ENCODE measurements around the gene CLCA4. TPM values are rescaled to one million over a fixed set of nuclear protein-coding genes. Genes with fewer than 3 reads are reported as not detected.
"Not testable (repeated sequence)": the region's sequence is repeated elsewhere in the genome, so short reads cannot be mapped to it uniquely, and the experiment has no call there.

Gene CLCA4
- total RNA-seq (not detected), polyA plus RNA-seq (not detected)

GRCh38 chr1:86546787-86547221, at the start of gene CLCA4:
TSS of gene CLCA4 (plus strand) at chr1:86547078. CDS start at chr1:86547120, 42 bp downstream.
- H3K4me1 ChIP-seq (ENCODE audit: insufficient read depth, low read length) = no peaks in the 10 kb centered on the region
- Mint-ChIP-seq H3K36me3 (no peaks in the 10 kb centered on the region), H3K4me3 (no peak within 1 kb of the TSS), H3K4me1 (no peaks in the 10 kb centered on the region), H3K27ac (no peak within 1 kb of the TSS), H3K9me3 (no peaks in the 10 kb centered on the region), H3K27me3 (peaks cover 7 to 21% of the 10 kb centered on the region in 2 donors)
- DNase-seq = no peak
- peaks cover 8% of the 10 kb centered on the region for H3K27me3 ChIP-seq (ENCODE audit: insufficient read depth, low read length, poor library complexity, severe bottlenecking)
- H3K4me3 ChIP-seq (ENCODE audit: low read length) = no peak within 1 kb of the TSS
- no peak within 1 kb of the TSS for H3K27ac ChIP-seq (ENCODE audit: low read depth, low read length)
- CTCF ChIA-PET = no interaction called here
- H3K36me3 ChIP-seq (ENCODE audit: insufficient read depth, low read length) = no peaks in the 10 kb centered on the region
- POLR2A ChIA-PET = no interaction called here
- no peaks in the 10 kb centered on the region for H3K9me3 ChIP-seq (ENCODE audit: low read length)

- no peaks in the 10 kb centered on the region for H3K36me3 ChIP-seq (ENCODE audit: insufficient read depth, low read length)
- Mint-ChIP-seq H3K36me3 (no peaks in the 10 kb centered on the region), H3K4me3 (peak overlapping the region in 1 of 7 donors; percentile 32), H3K27ac (no peak overlapping the region), H3K9me3 (no peaks in the 10 kb centered on the region), H3K4me1 (peaks cover 10 to 14% (median 10%) of the 10 kb centered on the region in 3 donors), H3K27me3 (peaks cover 8 to 24% of the 10 kb centered on the region in 2 donors)
- no peaks in the 10 kb centered on the region for H3K9me3 ChIP-seq (ENCODE audit: low read length)
- DNase-seq = no peak
- POLR2A ChIA-PET = no interaction called here
- CTCF ChIA-PET = no interaction called here
- no peaks in the 10 kb centered on the region for H3K4me1 ChIP-seq (ENCODE audit: insufficient read depth, low read length)
- no peak overlapping the region for H3K27ac ChIP-seq (ENCODE audit: low read depth, low read length)
- no peaks in the 10 kb centered on the region for H3K27me3 ChIP-seq (ENCODE audit: insufficient read depth, low read length, poor library complexity, severe bottlenecking)
- no peak overlapping the region for H3K4me3 ChIP-seq (ENCODE audit: low read length)
Measured at GRCh38 chr1:86498281-86498680, 48.6 kb upstream of the CLCA4 start.

- Histone ChIP-seq H3K27me3 (ENCODE audit: insufficient read depth, low read length, poor library complexity, severe bottlenecking) (no peaks in the 10 kb centered on the region), H3K36me3 (ENCODE audit: insufficient read depth, low read length) (no peaks in the 10 kb centered on the region), H3K9me3 (ENCODE audit: low read length) (no peaks in the 10 kb centered on the region), H3K4me1 (ENCODE audit: insufficient read depth, low read length) (no peaks in the 10 kb centered on the region), H3K4me3 (ENCODE audit: low read length) (no peak overlapping the region), H3K27ac (ENCODE audit: low read depth, low read length) (no peak overlapping the region)
- Mint-ChIP-seq H3K27ac (no peak overlapping the region), H3K9me3 (no peaks in the 10 kb centered on the region), H3K4me3 (no peak overlapping the region), H3K4me1 (peaks cover 10 to 21% (median 12%) of the 10 kb centered on the region in 3 donors), H3K27me3 (peaks cover 15 to 29% of the 10 kb centered on the region in 2 donors), H3K36me3 (no peaks in the 10 kb centered on the region)
- DNase-seq = peak in 2 of 5 donors; percentile 66
- CTCF ChIA-PET = interaction anchor here (0.6 to 2.7 kb wide), 17 partner anchors 11 to 206 kb away, joined by 3 to 28 read pairs (median 3); partner anchors contain the start of gene ODF2L
- POLR2A ChIA-PET = no interaction called here
Measured at GRCh38 chr1:86499987-86500593, 46.8 kb upstream of the CLCA4 start.

GRCh38 chr1:86500714-86501113, 46.2 kb upstream of the CLCA4 start:
- ChIA-PET POLR2A (no interaction called here), CTCF (interaction anchor here (0.6 to 2.7 kb wide), 14 partner anchors 12 to 137 kb away, joined by 3 to 28 read pairs (median 3); partner anchors contain the start of gene ODF2L)
- Histone ChIP-seq H3K36me3 (ENCODE audit: insufficient read depth, low read length) (no peaks in the 10 kb centered on the region), H3K4me1 (ENCODE audit: insufficient read depth, low read length) (no peaks in the 10 kb centered on the region), H3K27me3 (ENCODE audit: insufficient read depth, low read length, poor library complexity, severe bottlenecking) (no peaks in the 10 kb centered on the region), H3K27ac (ENCODE audit: low read depth, low read length) (no peak overlapping the region), H3K9me3 (ENCODE audit: low read length) (no peaks in the 10 kb centered on the region), H3K4me3 (ENCODE audit: low read length) (no peak overlapping the region)
- Mint-ChIP-seq H3K4me1 (peaks cover 10 to 21% (median 12%) of the 10 kb centered on the region in 3 donors), H3K4me3 (no peak overlapping the region), H3K36me3 (no peaks in the 10 kb centered on the region), H3K27me3 (peaks cover 18 to 29% of the 10 kb centered on the region in 2 donors), H3K27ac (no peak overlapping the region), H3K9me3 (no peaks in the 10 kb centered on the region)
- DNase-seq = no peak

- H3K27ac Mint-ChIP-seq = peak overlapping the region in 5 of 8 donors; percentile 0 to 68 (median 31)
Measured at GRCh38 chr1:86502125-86502646, 44.7 kb upstream of the CLCA4 start.

GRCh38 chr1:86502721-86503405, 44.0 kb upstream of the CLCA4 start:
- no peak for DNase-seq
- H3K27me3 Mint-ChIP-seq = peaks cover 18 to 30% of the 10 kb centered on the region in 2 donors
- H3K36me3 ChIP-seq (ENCODE audit: insufficient read depth, low read length) = no peaks in the 10 kb centered on the region
- H3K36me3 Mint-ChIP-seq = no peaks in the 10 kb centered on the region
- peak overlapping the region in 2 of 8 donors; percentile 31 to 68 for H3K27ac Mint-ChIP-seq
- ChIA-PET POLR2A (interaction anchor here (1.0 to 1.4 kb wide), 2 partner anchors 118 to 202 kb away, joined by 3 to 4 read pairs; partner anchors contain the start of gene SH3GLB1), CTCF (interaction anchor here (0.6 to 2.7 kb wide), 17 partner anchors 13 to 202 kb away, joined by 3 to 28 read pairs (median 4); partner anchors contain the start of genes CLCA1, ODF2L and SH3GLB1)
- H3K27ac ChIP-seq (ENCODE audit: low read depth, low read length) = no peak overlapping the region
- no peaks in the 10 kb centered on the region for H3K27me3 ChIP-seq (ENCODE audit: insufficient read depth, low read length, poor library complexity, severe bottlenecking)
- no peaks in the 10 kb centered on the region for H3K4me1 ChIP-seq (ENCODE audit: insufficient read depth, low read length)
- peaks cover 10 to 21% (median 12%) of the 10 kb centered on the region in 3 donors for H3K4me1 Mint-ChIP-seq
- H3K9me3 Mint-ChIP-seq = no peaks in the 10 kb centered on the region
- peak overlapping the region in 6 of 7 donors; percentile 82 to 90 (median 87) for H3K4me3 Mint-ChIP-seq
- peak overlapping the region; percentile 45 for H3K4me3 ChIP-seq (ENCODE audit: low read length)
- H3K9me3 ChIP-seq (ENCODE audit: low read length) = no peaks in the 10 kb centered on the region

More at GRCh38 chr1:86502125-86502646, 44.7 kb upstream of the CLCA4 start:
- DNase-seq = peak; percentile 9 to 67 (median 49)
- ChIA-PET POLR2A (interaction anchor here (1.0 to 1.4 kb wide), 2 partner anchors 117 to 202 kb away, joined by 3 to 4 read pairs; partner anchors contain the start of gene SH3GLB1), CTCF (interaction anchor here (0.6 to 2.7 kb wide), 21 partner anchors 12 to 583 kb away, joined by 3 to 28 read pairs (median 4); partner anchors contain the start of genes CLCA1, ODF2L and SH3GLB1)
- peaks cover 18 to 31% of the 10 kb centered on the region in 2 donors for H3K27me3 Mint-ChIP-seq
- H3K4me1 ChIP-seq (ENCODE audit: insufficient read depth, low read length); H3K36me3 Mint-ChIP-seq; H3K36me3 ChIP-seq (ENCODE audit: insufficient read depth, low read length); H3K27ac ChIP-seq (ENCODE audit: low read depth, low read length); H3K27me3 ChIP-seq (ENCODE audit: insufficient read depth, low read length, poor library complexity, severe bottlenecking); H3K9me3 Mint-ChIP-seq; H3K9me3 ChIP-seq (ENCODE audit: low read length): not testable (repeated sequence)
- H3K4me3 ChIP-seq (ENCODE audit: low read length) = peak overlapping the region; percentile 45
- peak overlapping the region; percentile 53 to 90 (median 86) for H3K4me3 Mint-ChIP-seq
- peaks cover 10 to 21% (median 12%) of the 10 kb centered on the region in 3 donors for H3K4me1 Mint-ChIP-seq

GRCh38 chr1:86503406-86504136, 43.3 kb upstream of the CLCA4 start:
- Histone ChIP-seq H3K4me3 (ENCODE audit: low read length) (no peak overlapping the region), H3K36me3 (ENCODE audit: insufficient read depth, low read length) (no peaks in the 10 kb centered on the region), H3K27me3 (ENCODE audit: insufficient read depth, low read length, poor library complexity, severe bottlenecking) (no peaks in the 10 kb centered on the region), H3K9me3 (ENCODE audit: low read length) (no peaks in the 10 kb centered on the region), H3K27ac (ENCODE audit: low read depth, low read length) (no peak overlapping the region), H3K4me1 (ENCODE audit: insufficient read depth, low read length) (no peaks in the 10 kb centered on the region)
- Mint-ChIP-seq H3K4me1 (peaks cover 10 to 21% (median 12%) of the 10 kb centered on the region in 3 donors), H3K27me3 (peaks cover 15 to 24% of the 10 kb centered on the region in 2 donors), H3K36me3 (no peaks in the 10 kb centered on the region), H3K27ac (no peak overlapping the region), H3K4me3 (peak overlapping the region in 5 of 7 donors; percentile 8 to 90 (median 49)), H3K9me3 (no peaks in the 10 kb centered on the region)
- ChIA-PET CTCF (interaction anchor here (1.0 to 3.6 kb wide), 4 partner anchors 13 to 200 kb away, joined by 5 to 23 read pairs (median 8); partner anchors contain the start of genes ODF2L and SH3GLB1), POLR2A (no interaction called here)
- DNase-seq = no peak

All from CD8-positive, alpha-beta memory T cell (primary cell).